B cell (primary cell): Measurements from ENCODE around the gene AOC1.

ENCODE experiments used
- EZH2 ChIP-seq: IDR thresholded peaks from 2 replicates; pipeline ENCODE4 v1.6.1; 2012; ENCODE audit warnings: borderline replicate concordance, low read depth, mild to moderate bottlenecking, moderate library complexity, low read length; ENCODE audit not compliant: insufficient read depth, poor library complexity, severe bottlenecking
- TF ChIP-seq, protein P1 (sequence below): fragments of 200-600 bp; IDR thresholded peaks from one replicate; pipeline ENCODE4 v1.8.0; 2022; ENCODE audit warnings: antibody characterized with exemption, mild to moderate bottlenecking

DNA sequence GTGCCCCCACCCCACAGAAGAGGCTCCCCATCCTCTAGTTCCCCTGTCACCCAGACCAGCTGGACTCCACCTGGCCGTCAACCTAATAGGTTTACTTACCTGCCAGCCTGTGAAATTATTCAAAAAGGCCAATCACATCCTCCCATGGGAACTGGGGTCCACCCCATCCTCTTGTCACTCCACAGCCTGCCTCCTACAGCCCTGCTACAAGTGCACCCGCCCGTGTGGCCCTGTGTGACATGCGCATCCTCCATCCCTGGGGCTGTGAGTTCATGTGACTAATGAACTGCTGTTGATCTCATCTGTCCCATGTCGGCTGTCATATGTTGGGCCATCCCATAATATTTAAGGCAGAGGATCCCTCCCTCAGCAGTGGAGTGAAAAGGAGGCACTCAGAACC lies 39.4 kb downstream of the AOC1 start:
- TF ChIP-seq, protein P1, sequence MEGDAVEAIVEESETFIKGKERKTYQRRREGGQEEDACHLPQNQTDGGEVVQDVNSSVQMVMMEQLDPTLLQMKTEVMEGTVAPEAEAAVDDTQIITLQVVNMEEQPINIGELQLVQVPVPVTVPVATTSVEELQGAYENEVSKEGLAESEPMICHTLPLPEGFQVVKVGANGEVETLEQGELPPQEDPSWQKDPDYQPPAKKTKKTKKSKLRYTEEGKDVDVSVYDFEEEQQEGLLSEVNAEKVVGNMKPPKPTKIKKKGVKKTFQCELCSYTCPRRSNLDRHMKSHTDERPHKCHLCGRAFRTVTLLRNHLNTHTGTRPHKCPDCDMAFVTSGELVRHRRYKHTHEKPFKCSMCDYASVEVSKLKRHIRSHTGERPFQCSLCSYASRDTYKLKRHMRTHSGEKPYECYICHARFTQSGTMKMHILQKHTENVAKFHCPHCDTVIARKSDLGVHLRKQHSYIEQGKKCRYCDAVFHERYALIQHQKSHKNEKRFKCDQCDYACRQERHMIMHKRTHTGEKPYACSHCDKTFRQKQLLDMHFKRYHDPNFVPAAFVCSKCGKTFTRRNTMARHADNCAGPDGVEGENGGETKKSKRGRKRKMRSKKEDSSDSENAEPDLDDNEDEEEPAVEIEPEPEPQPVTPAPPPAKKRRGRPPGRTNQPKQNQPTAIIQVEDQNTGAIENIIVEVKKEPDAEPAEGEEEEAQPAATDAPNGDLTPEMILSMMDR: no peak
- no peak for TF ChIP-seq EZH2
